GM23248 (cell line): Measurements from ENCODE around the gene SMIM12. TPM values are rescaled to one million over a fixed set of nuclear protein-coding genes. Genes with fewer than 3 reads are reported as not detected.

ENCODE experiments used
- DNase-seq: peaks from one replicate; pipeline ENCODE4 v3.0.0-alpha.2; 2015
- H2AFZ ChIP-seq: fragments of 200-600 bp; sonication (generic); 2 replicates; pipeline ENCODE4 v1.6.1; 2016; ENCODE audit warnings: antibody characterized with exemption
- H3F3A ChIP-seq: fragments of 200-600 bp; sonication (generic); 2 replicates; pipeline ENCODE4 v1.6.1; 2016; ENCODE audit warnings: mild to moderate bottlenecking, antibody characterized with exemption, mixed run types; ENCODE audit not compliant: insufficient read depth
- H3K27ac ChIP-seq: fragments of 200-600 bp; sonication (generic); 2 replicates; pipeline ENCODE4 v1.5.1; 2016; ENCODE audit warnings: mild to moderate bottlenecking
- H3K27me3 ChIP-seq: fragments of 200-600 bp; sonication (generic); replicated peaks from 2 replicates; pipeline ENCODE4 v1.6.1; 2016; ENCODE audit warnings: mild to moderate bottlenecking; ENCODE audit not compliant: insufficient read depth
- H3K36me3 ChIP-seq: fragments of 200-600 bp; sonication (generic); 2 replicates; pipeline ENCODE4 v1.6.1; 2016; ENCODE audit warnings: low read depth, mild to moderate bottlenecking
- H3K4me1 ChIP-seq: fragments of 200-600 bp; sonication (generic); 2 replicates; pipeline ENCODE4 v1.6.1; 2016; ENCODE audit warnings: mild to moderate bottlenecking; ENCODE audit not compliant: insufficient read depth
- H3K4me2 ChIP-seq: fragments of 200-600 bp; sonication (generic); one replicate; pipeline ENCODE4 v1.6.1; 2016; ENCODE audit warnings: mild to moderate bottlenecking; ENCODE audit not compliant: unreplicated experiment
- H3K4me3 ChIP-seq: fragments of 200-600 bp; sonication (generic); 2 replicates; pipeline ENCODE4 v1.5.1; 2016; ENCODE audit warnings: mild to moderate bottlenecking
- H3K79me2 ChIP-seq: fragments of 200-600 bp; sonication (generic); 2 replicates; pipeline ENCODE4 v1.6.1; 2016; ENCODE audit warnings: mild to moderate bottlenecking; ENCODE audit not compliant: insufficient read depth
- H3K9ac ChIP-seq: fragments of 200-600 bp; sonication (generic); 2 replicates; pipeline ENCODE4 v1.6.1; 2016; ENCODE audit warnings: mild to moderate bottlenecking
- H3K9me2 ChIP-seq: fragments of 200-600 bp; sonication (generic); 2 replicates; pipeline ENCODE4 v1.6.1; 2016; ENCODE audit warnings: mixed run types, mild to moderate bottlenecking, moderate library complexity; ENCODE audit not compliant: insufficient read depth
- H3K9me3 ChIP-seq: fragments of 200-600 bp; sonication (generic); one replicate; pipeline ENCODE4 v1.6.1; 2017; ENCODE audit warnings: low read depth
- H4K20me1 ChIP-seq: fragments of 200-600 bp; sonication (generic); 2 replicates; pipeline ENCODE4 v1.6.0; 2016; ENCODE audit not compliant: insufficient read depth
- EZH2 ChIP-seq: fragments of 200-600 bp; sonication (generic); IDR thresholded peaks from 2 replicates; pipeline ENCODE4 v1.6.1; 2018; ENCODE audit warnings: antibody characterized with exemption, mild to moderate bottlenecking; ENCODE audit not compliant: insufficient read depth, poor library complexity, severe bottlenecking
- EZH2phosphoT487 ChIP-seq: fragments of 200-600 bp; sonication (generic); IDR thresholded peaks from 2 replicates; pipeline ENCODE4 v1.6.1; 2018; ENCODE audit warnings: antibody characterized with exemption, moderate library complexity, mild to moderate bottlenecking, low read depth; ENCODE audit not compliant: insufficient read depth
- WGBS, 2 experiments: methylation state at CpG; one replicate each; pipeline ENCODE4 v1.1.6; 2015 to 2017; ENCODE audit warnings: low lambda C conversion rate in 2 of 2, low coverage in 1 of 2; ENCODE audit errors: missing lambda C conversion rate in 2 of 2; 5-methylcytosine and 5-hydroxymethylcytosine counted together
- in situ Hi-C: fragments of 300-500 bp; cut with MboI; formaldehyde crosslinking; loops from 2 replicates; pipeline ENCODE4 v1.15.0; 2020
- polyA plus RNA-seq: library from polyadenylated mRNA; unstranded; fragments of >200 nt; fragmentation: Nextera tagmentation; extraction: Ambion mirVana; gene quantifications from 2 replicates; pipeline ENCODE4 v1.2.1, GENCODE V29; 2016
- total RNA-seq: library from RNA; depleted of rRNA; stranded (reverse); fragments of >200 nt; shearing (Covaris generic); gene quantifications from 2 replicates; pipeline ENCODE4 v1.2.3, GENCODE V29; 2014

Gene SMIM12
- total and polyA plus RNA-seq, 2 experiments from 2014 or later, result 17.9 to 51.6 TPM

DNA sequence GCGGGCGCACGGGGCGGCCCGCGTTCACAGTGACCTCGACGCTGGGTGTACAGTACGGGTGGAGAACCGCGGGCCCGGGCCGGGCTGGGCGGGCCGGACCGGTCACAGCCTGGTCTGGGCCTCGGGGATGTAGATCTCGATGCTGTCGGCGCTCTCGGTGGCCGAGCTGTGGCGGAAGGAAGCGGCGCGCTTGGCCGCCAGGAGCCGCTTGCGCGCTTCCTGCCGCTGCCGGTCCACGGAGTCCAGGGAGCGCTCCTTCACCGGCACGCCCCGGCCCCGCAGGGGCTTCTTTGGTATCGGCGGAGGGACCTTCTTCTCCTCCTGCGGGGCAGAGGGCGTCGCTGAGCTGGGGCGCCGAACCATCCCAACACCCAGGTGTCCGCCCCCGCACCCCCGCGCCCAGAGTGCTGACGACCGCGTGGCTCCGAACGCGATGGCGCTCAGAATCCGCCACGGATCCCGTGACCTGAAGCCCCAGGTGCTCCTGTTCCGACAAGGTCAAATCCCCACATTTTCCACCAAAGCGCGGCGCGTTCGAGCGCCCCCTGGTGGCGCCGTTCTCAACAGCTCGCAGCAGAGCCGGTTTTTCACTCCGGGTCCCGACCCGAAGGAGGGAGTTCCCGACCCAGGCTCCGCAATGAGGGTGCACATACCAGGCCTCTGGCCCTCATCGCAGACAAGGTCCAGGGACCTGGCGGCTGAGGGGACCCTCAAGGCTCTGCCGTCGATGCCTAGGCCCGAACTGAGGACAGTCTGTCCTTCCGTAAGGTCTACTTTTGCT, 6.6 kb upstream of the SMIM12 start:
- in situ Hi-C loops, result no loop called here
- TF ChIP-seq EZH2 (no peak), EZH2phosphoT487 (no peak)
- H3K27ac ChIP-seq, result no peak overlapping the region
- H3K36me3 ChIP-seq, result no peaks in the 10 kb centered on the region
- H2AFZ ChIP-seq, result peak overlapping the region; percentile 99
- no peaks in the 10 kb centered on the region for H3K79me2 ChIP-seq
- no peaks in the 10 kb centered on the region for H3F3A ChIP-seq
- no peaks in the 10 kb centered on the region for H3K4me1 ChIP-seq
- H3K9me2 ChIP-seq, result no peaks in the 10 kb centered on the region
- DNase-seq, result peak; percentile 78
- H3K27me3 ChIP-seq, result no peaks in the 10 kb centered on the region; the same call in 1 of the 2 replicates
- no peaks in the 10 kb centered on the region for H3K9me3 ChIP-seq
- 2 to 4% methylated on average over 41 to 55 of the region's 81 CpGs for WGBS, 2 experiments
- H4K20me1 ChIP-seq, result no peaks in the 10 kb centered on the region
- peak overlapping the region; percentile 87 for H3K4me2 ChIP-seq
- peak overlapping the region; percentile 83 for H3K9ac ChIP-seq
- H3K4me3 ChIP-seq, result peak overlapping the region; percentile 85

DNA sequence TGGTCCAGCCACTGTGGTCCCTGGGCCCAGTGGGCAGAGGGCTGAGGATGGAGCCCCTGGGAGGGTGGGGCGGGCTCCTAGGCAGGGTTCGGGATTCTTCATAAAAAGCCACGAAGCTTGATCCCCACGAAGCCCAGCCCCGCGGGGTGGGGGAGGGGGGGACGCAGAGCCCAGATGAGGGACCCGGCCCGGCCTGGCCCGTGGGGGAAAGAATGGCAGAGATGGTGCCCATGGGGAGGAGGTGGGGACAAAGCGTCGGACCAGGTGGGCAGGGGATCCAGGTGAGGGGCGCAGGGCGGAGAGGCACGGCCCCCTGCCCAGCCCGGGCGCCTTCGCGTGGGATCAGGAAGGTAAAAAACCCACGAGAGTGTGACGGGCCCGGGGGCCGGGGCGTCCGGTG, 6.0 kb upstream of the SMIM12 start:
- no peak overlapping the region for H3K27ac ChIP-seq
- H3K9me2 ChIP-seq, result no peaks in the 10 kb centered on the region
- peak overlapping the region; percentile 83 for H3K9ac ChIP-seq
- H3K79me2 ChIP-seq, result no peaks in the 10 kb centered on the region
- peak overlapping the region; percentile 85 for H3K4me3 ChIP-seq
- no peak for TF ChIP-seq EZH2
- no peak for TF ChIP-seq EZH2phosphoT487
- H3K4me2 ChIP-seq, result peak overlapping the region; percentile 87
- H4K20me1 ChIP-seq, result no peaks in the 10 kb centered on the region
- no peaks in the 10 kb centered on the region for H3K9me3 ChIP-seq
- no peak for DNase-seq
- peak overlapping the region; percentile 99 for H2AFZ ChIP-seq
- H3K27me3 ChIP-seq, result no peaks in the 10 kb centered on the region; the same call in 1 of the 2 replicates
- WGBS, 2 experiments, result 11% methylated on average over 25 of the region's 25 CpGs; no CpG with 5 or more reads in 1 of the 2 experiments
- in situ Hi-C loops, result no loop called here
- no peaks in the 10 kb centered on the region for H3K4me1 ChIP-seq
- no peaks in the 10 kb centered on the region for H3K36me3 ChIP-seq
- H3F3A ChIP-seq, result no peaks in the 10 kb centered on the region

DNA sequence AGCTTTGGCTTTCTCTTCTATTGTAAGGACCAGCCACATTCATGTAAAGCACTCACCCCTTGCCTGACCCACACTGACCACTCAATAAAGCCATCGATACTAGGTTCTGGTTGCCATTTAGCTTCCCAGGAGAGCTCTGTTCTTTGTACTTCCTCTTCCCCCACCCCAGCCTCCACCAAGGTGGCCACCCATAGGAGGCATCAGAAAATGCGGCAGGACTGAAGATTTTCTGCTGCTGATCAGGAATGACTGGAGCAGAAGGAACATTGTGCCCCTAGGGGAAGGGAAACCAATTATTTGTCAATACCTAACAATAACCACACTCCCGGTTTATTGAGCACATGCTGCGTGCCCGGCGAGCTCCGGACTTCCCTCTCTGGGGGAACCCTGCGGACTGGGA, 5.2 kb upstream of the SMIM12 start:
- no peak for DNase-seq
- Histone ChIP-seq H3K4me1 (no peaks in the 10 kb centered on the region), H3K4me3 (no peak overlapping the region), H3K27ac (no peak overlapping the region), H3K79me2 (peaks cover 4% of the 10 kb centered on the region; the same call in 1 of the 2 replicates), H3K9me3 (no peaks in the 10 kb centered on the region), H3K9ac (no peak overlapping the region), H4K20me1 (no peaks in the 10 kb centered on the region), H3K9me2 (no peaks in the 10 kb centered on the region), H2AFZ (no peak overlapping the region), H3F3A (no peaks in the 10 kb centered on the region), H3K4me2 (no peak overlapping the region), H3K36me3 (no peaks in the 10 kb centered on the region), H3K27me3 (no peaks in the 10 kb centered on the region; the same call in 1 of the 2 replicates)
- TF ChIP-seq EZH2 (no peak), EZH2phosphoT487 (no peak)
- WGBS, 2 experiments, result 84 to 89% methylated on average over 8 of the region's 8 CpGs
- in situ Hi-C loops, result no loop called here

DNA sequence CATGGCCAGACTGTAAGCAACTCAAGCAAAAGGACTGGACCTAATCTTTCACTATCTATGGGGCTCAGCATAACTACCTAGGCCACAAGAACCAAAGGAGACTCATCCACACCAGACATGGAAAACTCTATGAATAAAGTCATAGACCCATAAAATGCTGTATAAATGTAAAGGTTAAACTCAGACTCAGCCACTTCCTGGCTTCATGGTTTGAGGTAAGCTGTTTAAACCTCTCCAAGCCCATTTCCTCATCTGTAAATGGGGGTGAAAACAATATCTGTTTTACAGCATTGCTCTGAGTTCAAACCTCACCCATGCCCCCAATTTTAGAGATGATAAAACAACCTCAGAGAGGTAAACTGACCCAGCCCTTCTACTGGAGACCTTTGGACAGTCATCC, 4.0 kb upstream of the SMIM12 start:
- in situ Hi-C loops, result no loop called here
- Histone ChIP-seq H3F3A (no peaks in the 10 kb centered on the region), H3K4me3 (no peak overlapping the region), H3K79me2 (peaks cover 15% of the 10 kb centered on the region), H3K4me2 (no peak overlapping the region), H3K9ac (no peak overlapping the region), H3K4me1 (peaks cover 3% of the 10 kb centered on the region), H3K9me2 (no peaks in the 10 kb centered on the region), H4K20me1 (no peaks in the 10 kb centered on the region), H2AFZ (no peak overlapping the region), H3K36me3 (no peaks in the 10 kb centered on the region), H3K9me3 (no peaks in the 10 kb centered on the region), H3K27ac (no peak overlapping the region), H3K27me3 (no peaks in the 10 kb centered on the region; the same call in 1 of the 2 replicates)
- DNase-seq, result no peak
- TF ChIP-seq EZH2phosphoT487 (no peak), EZH2 (no peak)
